Kidney epithelial cell (primary cell): Measurements from ENCODE around the gene FLT1. TPM values are rescaled to one million over a fixed set of nuclear protein-coding genes. Genes with fewer than 3 reads are reported as not detected.

Source experiments
- DNase-seq: peaks from one replicate; pipeline ENCODE4 v3.0.0-alpha.2; 2010; ENCODE audit warnings: low read depth
- H3K27me3 ChIP-seq: 2 replicates; pipeline ENCODE4 v1.6.0; 2011; ENCODE audit warnings: low read length; ENCODE audit not compliant: control insufficient read depth, insufficient read depth
- H3K36me3 ChIP-seq: 2 replicates; pipeline ENCODE4 v1.5.1; 2011; ENCODE audit warnings: low read length; ENCODE audit not compliant: control insufficient read depth, insufficient read depth
- H3K4me3 ChIP-seq: 2 replicates; pipeline ENCODE4 v1.5.1; 2011; ENCODE audit warnings: low read depth, mild to moderate bottlenecking, control low read depth, low read length
- CTCF ChIP-seq: IDR thresholded peaks from 2 replicates; pipeline ENCODE4 v1.5.1; 2011; ENCODE audit warnings: mild to moderate bottlenecking, moderate library complexity, low read length, control low read depth, inconsistent platforms; ENCODE audit not compliant: insufficient read depth, poor library complexity, severe bottlenecking
- total RNA-seq: library from RNA; depleted of rRNA; stranded (reverse); fragments of >200 nt; gene quantifications from 2 replicates; pipeline ENCODE4 v1.2.3, GENCODE V29; 2015

FLT1 gene
- total RNA-seq, 1 donor from 2014 or later, result 0.96 TPM

- TF ChIP-seq CTCF, result no peak
- Histone ChIP-seq H3K27me3 (no peaks in the 10 kb centered on the region), H3K4me3 (no peak overlapping the region), H3K36me3 (no peaks in the 10 kb centered on the region)
- DNase-seq, result no peak
Measured at GRCh38 chr13:28452755-28453154, 42.2 kb downstream of the FLT1 start.

GRCh38 chr13:28451482-28452217 lies 43.3 kb downstream of the FLT1 start:
- Histone ChIP-seq H3K36me3 (no peaks in the 10 kb centered on the region), H3K4me3 (no peak overlapping the region), H3K27me3 (no peaks in the 10 kb centered on the region)
- no peak for DNase-seq
- no peak for TF ChIP-seq CTCF

- H3K36me3 ChIP-seq, result no peaks in the 10 kb centered on the region
- H3K27me3 ChIP-seq, result no peaks in the 10 kb centered on the region
- TF ChIP-seq CTCF, result no peak
- no peak for DNase-seq
- H3K4me3 ChIP-seq, result no peak overlapping the region
Measured at GRCh38 chr13:28449826-28450773, 44.8 kb downstream of the FLT1 start.

GRCh38 chr13:28448651-28449358 lies 46.1 kb downstream of the FLT1 start:
- no peak for TF ChIP-seq CTCF
- H3K36me3 ChIP-seq, result no peaks in the 10 kb centered on the region
- H3K4me3 ChIP-seq, result no peak overlapping the region
- H3K27me3 ChIP-seq, result no peaks in the 10 kb centered on the region
- DNase-seq, result no peak

- H3K36me3 ChIP-seq, result no peaks in the 10 kb centered on the region
- no peak overlapping the region for H3K4me3 ChIP-seq
- TF ChIP-seq CTCF, result no peak
- no peak for DNase-seq
- no peaks in the 10 kb centered on the region for H3K27me3 ChIP-seq
Measured at GRCh38 chr13:28447989-28448388, 46.9 kb downstream of the FLT1 start.
